HepG2 (cell line): Measurements from ENCODE around the gene HSPA14. TPM values are rescaled to one million over a fixed set of nuclear protein-coding genes. Genes with fewer than 3 reads are reported as not detected.

Experiments
- ATAC-seq: fragments of 200-7000 bp; cut with Tn5 transposase; 3 replicates; pipeline ENCODE4 v1.9.1; 2020; ENCODE audit warnings: mild to moderate bottlenecking, moderate library complexity
- BruUV-seq: library from RNA; stranded (reverse); fragments of 400-500 nt; replicated peaks from 2 replicates; lab custom pipeline; 2021; lab: Mats Ljungman, UMichigan
- CTCF ChIA-PET: fragments of 300-600 bp; formaldehyde crosslinking; extraction: SDS; loops from one replicate; lab custom pipeline; 2021; ENCODE audit warnings: low total read pairs, inconsistent platforms, low intra/inter-chr PET ratio; lab: Yijun Ruan, JAX
- POLR2A ChIA-PET: fragments of 350-600 bp; sonication (Branson Sonifier 250); formaldehyde crosslinking; loops from one replicate; lab custom pipeline; 2020; ENCODE audit warnings: antibody characterized with exemption, inconsistent platforms; lab: Yijun Ruan, JAX
- DNase-seq: peaks from one replicate; pipeline ENCODE4 v3.0.0-alpha.2; 2015; ENCODE audit warnings: low spot score
- FAIRE-seq: peaks from 3 replicates; lab custom pipeline; 2011; peaks lifted over from hg19 to GRCh38; lab: Jason Lieb, UNC
- H2AFZ ChIP-seq: one replicate; pipeline ENCODE4 v1.6.1; 2011; ENCODE audit warnings: low read length, inconsistent platforms
- H3K27ac ChIP-seq: fragments of 300-600 bp; 3 replicates; pipeline ENCODE4 v1.8.0; 2011; ENCODE audit warnings: mixed run types, mild to moderate bottlenecking, mixed read lengths, low read length, inconsistent platforms; ENCODE audit not compliant: insufficient read depth; ENCODE audit errors: extremely low read length
- H3K27me3 ChIP-seq, 2 experiments: fragments of 200-600 bp in 1 of 2; 2 replicates in 1 of 2; 3 replicates in 1 of 2; pipeline versions ENCODE4 v1.6.0 to v1.8.0; 2011; ENCODE audit warnings: low read length in 2 of 2, mild to moderate bottlenecking in 2 of 2, moderate library complexity in 2 of 2, inconsistent platforms in 1 of 2; ENCODE audit not compliant: insufficient read depth in 2 of 2, control insufficient read depth in 1 of 2
- H3K36me3 ChIP-seq, 2 experiments: fragments of 200-600 bp in 1 of 2; replicated peaks in 1 of 2; 2 replicates in 1 of 2; 3 replicates in 1 of 2; pipeline versions ENCODE4 v1.5.1 to v1.8.0; 2011; ENCODE audit warnings: low read length in 2 of 2, inconsistent platforms in 1 of 2; ENCODE audit not compliant: insufficient read depth in 2 of 2, control insufficient read depth in 1 of 2
- H3K4me1 ChIP-seq: 2 replicates; pipeline ENCODE4 v1.5.1; 2012; ENCODE audit warnings: low read length, inconsistent platforms; ENCODE audit not compliant: insufficient read depth
- H3K4me2 ChIP-seq: 2 replicates; pipeline ENCODE4 v1.6.0; 2011; ENCODE audit warnings: low read depth, low read length, inconsistent platforms
- H3K4me3 ChIP-seq, 3 experiments: fragments of 200-600 bp in 1 of 3; sonication (generic), shearing (Covaris generic) in 1 of 3; replicated peaks in 1 of 3; 2 replicates each; pipeline ENCODE4 v1.5.1; 2011 to 2016; ENCODE audit warnings: low read length in 3 of 3, inconsistent platforms in 2 of 3, low read depth in 2 of 3, mild to moderate bottlenecking in 2 of 3, control low read depth in 1 of 3, mixed read lengths in 1 of 3; ENCODE audit not compliant: insufficient read depth in 1 of 3
- H3K79me2 ChIP-seq: one replicate; pipeline ENCODE4 v1.6.1; 2011; ENCODE audit warnings: low read length, inconsistent platforms; ENCODE audit not compliant: insufficient read depth
- H3K9ac ChIP-seq: 2 replicates; pipeline ENCODE4 v1.6.0; 2011; ENCODE audit warnings: mild to moderate bottlenecking, low read depth, low read length, inconsistent platforms; ENCODE audit not compliant: insufficient read depth
- H3K9me3 ChIP-seq: 2 replicates; pipeline ENCODE4 v1.5.1; 2012; ENCODE audit warnings: mild to moderate bottlenecking, low read length
- H4K20me1 ChIP-seq: 2 replicates; pipeline ENCODE4 v1.6.0; 2011; ENCODE audit warnings: inconsistent platforms, mild to moderate bottlenecking, low read length, moderate library complexity; ENCODE audit not compliant: insufficient read depth
- AHDC1 ChIP-seq: sonication (generic); formaldehyde crosslinking; IDR thresholded peaks from 2 replicates; pipeline ENCODE4 v1.5.1; 2020; ENCODE audit warnings: mild to moderate bottlenecking, missing genetic modification reagents, borderline replicate concordance
- ATF7 ChIP-seq, 2 experiments: fragments of 450-650 bp in 1 of 2; sonication (generic) in 1 of 2; formaldehyde crosslinking in 1 of 2; IDR thresholded peaks; 2 replicates each; pipeline versions ENCODE4 v1.4.0 to v1.6.1; 2016 to 2020; ENCODE audit warnings: antibody characterized with exemption in 1 of 2, mild to moderate bottlenecking in 1 of 2, missing genetic modification reagents in 1 of 2
- CEBPB ChIP-seq: IDR thresholded peaks from 2 replicates; pipeline ENCODE4 v1.6.1; 2011; ENCODE audit warnings: low read depth, low read length, improper control_type of control experiment, borderline replicate concordance
- RCOR2 ChIP-seq: IDR thresholded peaks from 2 replicates; pipeline ENCODE4 v1.6.1; 2016; ENCODE audit warnings: missing biosample characterization, missing genetic modification reagents
- SKIL ChIP-seq: sonication (generic); formaldehyde crosslinking; IDR thresholded peaks from 2 replicates; pipeline ENCODE4 v1.8.0; 2022; ENCODE audit warnings: missing genetic modification reagents, mild to moderate bottlenecking, moderate library complexity, borderline replicate concordance
- ZBTB49 ChIP-seq: sonication (generic); formaldehyde crosslinking; IDR thresholded peaks from 2 replicates; pipeline ENCODE4 v1.4.0; 2020; ENCODE audit warnings: missing genetic modification reagents, borderline replicate concordance
- ZNF644 ChIP-seq: IDR thresholded peaks from 2 replicates; pipeline ENCODE4 v1.6.1; 2016; ENCODE audit warnings: low read depth
- WGBS: methylation state at CpG from one replicate; pipeline ENCODE4 v1.1.6; 2017; ENCODE audit warnings: low lambda C conversion rate; 5-methylcytosine and 5-hydroxymethylcytosine counted together
- in situ Hi-C: cut with HindIII; loops from 2 replicates; pipeline ENCODE4 v1.10.0; 2017; ENCODE audit warnings: low pct_unique_long_range_greater_than_20kb; ENCODE audit not compliant: extremely low pct_ligation_motif_present
- intact Hi-C: fragments of 100-400 bp; cut with micrococcal nuclease; formaldehyde crosslinking; loops from one replicate; pipeline ENCODE4 v1.10.0; 2022; ENCODE audit not compliant: unreplicated experiment
- polyA plus RNA-seq, 8 experiments: library from polyadenylated mRNA; depleted of rRNA in 3 of 8; stranded (reverse) in 7 of 8; unstranded in 1 of 8; fragments of >200 nt; fragmentation: Illumina TruSeq in 4 of 8; extraction: Trizol in 4 of 8; gene quantifications; 2 replicates each; pipeline versions ENCODE4 v1.2.1 to v1.2.3, GENCODE V29; 2011 to 2016; ENCODE audit warnings: low read depth in 4 of 8, missing spikeins in 1 of 8, mixed read lengths in 1 of 8; ENCODE audit not compliant: insufficient read depth in 1 of 8
- total RNA-seq, 5 experiments: library from RNA; depleted of rRNA; stranded (reverse); fragments of >200 nt; fragmentation: Illumina TruSeq; extraction: Trizol; gene quantifications; 2 replicates each; pipeline ENCODE4 v1.2.3, GENCODE V29; 2016; ENCODE audit warnings: low read depth in 1 of 5

HSPA14 gene
- total and polyA plus RNA-seq, 2 of the 13 experiments (the other 11 are each of a cell fraction or from before 2014, with no cell fraction given): 10.7 to 29.8 TPM

- BruUV-seq: no TSS peak
- no peak overlapping the region for H3K27ac ChIP-seq
- TF ChIP-seq SKIL: no peak
- in situ Hi-C loops (no loop called here), intact Hi-C loops (no loop called here)
- no peak overlapping the region for H3K4me3 ChIP-seq
- FAIRE-seq (no peak), DNase-seq (no peak), ATAC-seq (no peak)
- H3K4me1 ChIP-seq: peaks cover 3% of the 10 kb centered on the region; the same call in 1 of the 2 replicates
- 97% methylated on average over 3 of the region's 3 CpGs for WGBS
- H3K4me2 ChIP-seq: no peak overlapping the region
- no peak overlapping the region for H3K9ac ChIP-seq
- H4K20me1 ChIP-seq: no peaks in the 10 kb centered on the region
- no peaks in the 10 kb centered on the region for H3K79me2 ChIP-seq
- ChIA-PET CTCF (no interaction called here), POLR2A (interaction anchor here (2.0 kb wide), 1 partner anchor 14 kb away, joined by 4 read pairs; the partner anchor contains the start of genes CDNF, HSPA14 and MSANTD7)
- H3K36me3 ChIP-seq: peaks cover 1 to 20% of the 10 kb centered on the region in 2 experiments; a peak in 2 of 5 replicates
- H3K9me3 ChIP-seq: no peaks in the 10 kb centered on the region
- H3K27me3 ChIP-seq: no peaks in the 10 kb centered on the region
- no peak overlapping the region for H2AFZ ChIP-seq
Observed at GRCh38 chr10:14852236-14852635, 14.1 kb downstream of the HSPA14 start.

GRCh38 chr10:14855453-14855852 lies 17.3 kb downstream of the HSPA14 start:
- Histone ChIP-seq H3K36me3 (peaks cover 0 to 15% of the 10 kb centered on the region in 2 experiments; a peak in 2 of 5 replicates), H3K4me3 (no peak overlapping the region), H3K27ac (no peak overlapping the region), H3K4me1 (peaks cover 10% of the 10 kb centered on the region; the same call in 1 of the 2 replicates), H3K27me3 (no peaks in the 10 kb centered on the region), H4K20me1 (no peaks in the 10 kb centered on the region), H2AFZ (no peak overlapping the region), H3K9me3 (no peaks in the 10 kb centered on the region), H3K79me2 (no peaks in the 10 kb centered on the region), H3K4me2 (no peak overlapping the region), H3K9ac (no peak overlapping the region)
- no peak for DNase-seq
- no peak for ATAC-seq
- ChIA-PET POLR2A (no interaction called here), CTCF (no interaction called here)
- in situ Hi-C loops (no loop called here), intact Hi-C loops (no loop called here)
- BruUV-seq: no TSS peak
- WGBS: 100% methylated on average over 1 of the region's 1 CpG
- no peak for FAIRE-seq
- TF ChIP-seq RCOR2 (no peak), AHDC1 (CRISPR knock-in tag) (no peak), ZNF644 (CRISPR knock-in tag) (no peak), ZBTB49 (no peak), CEBPB (peak; percentile 33; the same call in 1 of the 2 replicates), ATF7 (IDR thresholded peaks at IDR 0.05) (0 out of 2 replicates have a peak, but pooled peaks have one; percentile 36), ATF7 (CRISPR knock-in tag; IDR thresholded peaks at IDR 0.05) (no peak)
